Ishikawa (cell line): ENCODE results near the gene SLC19A3.

Experiments used
- CEBPB ChIP-seq: IDR thresholded peaks from 2 replicates; pipeline ENCODE4 v1.6.1; 2012
- CREB1 ChIP-seq: IDR thresholded peaks from 2 replicates; pipeline ENCODE4 v1.6.1; 2012; ENCODE audit warnings: low read depth
- EGR1 ChIP-seq: IDR thresholded peaks from 2 replicates; pipeline ENCODE4 v1.6.1; 2012
- EP300 ChIP-seq: IDR thresholded peaks from 2 replicates; pipeline ENCODE4 v1.6.1; 2012; ENCODE audit warnings: borderline replicate concordance
- FOXM1 ChIP-seq: IDR thresholded peaks from 2 replicates; pipeline ENCODE4 v1.6.1; 2012; ENCODE audit warnings: low read depth, borderline replicate concordance
- NFIC ChIP-seq: IDR thresholded peaks from 2 replicates; pipeline ENCODE4 v1.6.1; 2012
- RAD21 ChIP-seq: IDR thresholded peaks from 2 replicates; pipeline ENCODE4 v1.6.1; 2012; ENCODE audit warnings: low read depth
- REST ChIP-seq: IDR thresholded peaks from 2 replicates; pipeline ENCODE4 v1.6.1; 2012; ENCODE audit warnings: low read depth, mild to moderate bottlenecking
- TAF1 ChIP-seq: IDR thresholded peaks from 2 replicates; pipeline ENCODE4 v1.6.1; 2012; ENCODE audit warnings: low read depth, mild to moderate bottlenecking
- TCF12 ChIP-seq: IDR thresholded peaks from 2 replicates; pipeline ENCODE4 v1.6.1; 2012; ENCODE audit warnings: low read depth
- TEAD4 ChIP-seq: IDR thresholded peaks from 2 replicates; pipeline ENCODE4 v1.6.1; 2012
- YY1 ChIP-seq: IDR thresholded peaks from 2 replicates; pipeline ENCODE4 v1.6.1; 2012; ENCODE audit warnings: low read depth
- ZBTB7A ChIP-seq: IDR thresholded peaks from 2 replicates; pipeline ENCODE4 v1.6.1; 2012; ENCODE audit warnings: low read depth
- TF ChIP-seq, protein P1 (sequence below): IDR thresholded peaks from 2 replicates; pipeline ENCODE4 v1.6.1; 2012
- TF ChIP-seq, protein P2 (sequence below): IDR thresholded peaks from 2 replicates; pipeline ENCODE4 v1.6.1; 2012

The SLC19A3 gene

GRCh38 chr2:227748079-227748478 lies 30.3 kb upstream of the SLC19A3 start:
- TF ChIP-seq EP300: no peak
- no peak for TF ChIP-seq REST
- TF ChIP-seq CREB1: no peak
- peak; percentile 70 for TF ChIP-seq RAD21
- TF ChIP-seq FOXM1: no peak
- no peak for TF ChIP-seq CEBPB
- TF ChIP-seq, protein P1, sequence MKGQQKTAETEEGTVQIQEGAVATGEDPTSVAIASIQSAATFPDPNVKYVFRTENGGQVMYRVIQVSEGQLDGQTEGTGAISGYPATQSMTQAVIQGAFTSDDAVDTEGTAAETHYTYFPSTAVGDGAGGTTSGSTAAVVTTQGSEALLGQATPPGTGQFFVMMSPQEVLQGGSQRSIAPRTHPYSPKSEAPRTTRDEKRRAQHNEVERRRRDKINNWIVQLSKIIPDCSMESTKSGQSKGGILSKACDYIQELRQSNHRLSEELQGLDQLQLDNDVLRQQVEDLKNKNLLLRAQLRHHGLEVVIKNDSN: no peak
- TF ChIP-seq, protein P2, sequence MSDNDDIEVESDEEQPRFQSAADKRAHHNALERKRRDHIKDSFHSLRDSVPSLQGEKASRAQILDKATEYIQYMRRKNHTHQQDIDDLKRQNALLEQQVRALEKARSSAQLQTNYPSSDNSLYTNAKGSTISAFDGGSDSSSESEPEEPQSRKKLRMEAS: no peak
- peak; percentile 47 for TF ChIP-seq TEAD4

DNA sequence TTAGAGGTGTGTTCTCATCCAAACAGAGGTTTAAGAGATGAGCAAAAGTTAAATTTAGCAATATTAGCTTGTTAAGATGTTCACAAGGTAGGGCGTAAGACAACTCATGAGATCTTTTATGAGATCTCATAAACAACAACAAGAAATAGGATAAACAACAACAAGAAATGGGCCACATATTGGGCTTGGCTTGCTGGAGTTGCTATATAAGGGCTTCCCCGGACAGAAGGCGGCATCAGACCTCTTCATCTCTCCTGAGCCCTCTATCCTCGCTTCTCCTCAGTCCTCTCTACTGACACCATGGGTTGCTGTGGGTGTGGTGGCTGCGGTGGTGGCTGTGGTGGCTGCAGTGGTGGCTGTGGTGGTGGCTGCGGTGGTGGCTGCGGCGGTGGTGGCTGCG lies 27.8 kb upstream of the SLC19A3 start, which contains the start of gene SCYGR8:
SCYGR8 (plus strand) TSS at position 301 of the 400 bp plus-strand sequence; CDS start at position 301, 0 bp downstream.
- TF ChIP-seq, protein P1: no peak
- no peak for TF ChIP-seq EP300
- TF ChIP-seq, protein P2: no peak
- no peak for TF ChIP-seq EGR1
- no peak for TF ChIP-seq CEBPB
- TF ChIP-seq REST: no peak
- no peak for TF ChIP-seq NFIC
- TF ChIP-seq ZBTB7A: no peak
- TF ChIP-seq TAF1: no peak
- no peak for TF ChIP-seq TCF12
- TF ChIP-seq CREB1: no peak
- no peak for TF ChIP-seq RAD21
- TF ChIP-seq FOXM1: no peak
- TF ChIP-seq TEAD4: no peak
- no peak for TF ChIP-seq YY1

DNA sequence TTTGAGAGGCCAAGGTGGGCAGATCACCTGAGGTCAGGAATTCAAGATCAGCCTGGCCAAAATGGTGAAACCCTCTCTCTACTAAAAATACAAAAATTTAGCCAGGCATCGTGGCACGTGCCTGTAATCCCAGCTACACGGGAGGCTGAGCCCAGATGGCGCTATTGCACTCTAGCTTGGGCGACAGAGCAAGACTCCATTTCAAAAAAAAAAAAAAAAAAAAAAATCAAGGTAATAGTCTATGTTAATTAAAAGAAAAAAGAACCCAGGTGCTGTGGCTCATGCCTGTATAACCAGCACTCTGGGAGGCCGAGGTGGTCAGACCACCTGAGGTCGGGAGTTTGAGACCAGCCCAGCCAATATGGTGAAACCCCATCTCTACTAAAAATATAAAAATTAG lies 22.9 kb upstream of the SLC19A3 start:
- TF ChIP-seq YY1 (0 out of 2 replicates have a peak, but pooled peaks have one; percentile 18), RAD21 (peak; percentile 59)
- TF ChIP-seq, protein P1: peak; percentile 53
- TF ChIP-seq, protein P2: 0 out of 2 replicates have a peak, but pooled peaks have one; percentile 42

DNA sequence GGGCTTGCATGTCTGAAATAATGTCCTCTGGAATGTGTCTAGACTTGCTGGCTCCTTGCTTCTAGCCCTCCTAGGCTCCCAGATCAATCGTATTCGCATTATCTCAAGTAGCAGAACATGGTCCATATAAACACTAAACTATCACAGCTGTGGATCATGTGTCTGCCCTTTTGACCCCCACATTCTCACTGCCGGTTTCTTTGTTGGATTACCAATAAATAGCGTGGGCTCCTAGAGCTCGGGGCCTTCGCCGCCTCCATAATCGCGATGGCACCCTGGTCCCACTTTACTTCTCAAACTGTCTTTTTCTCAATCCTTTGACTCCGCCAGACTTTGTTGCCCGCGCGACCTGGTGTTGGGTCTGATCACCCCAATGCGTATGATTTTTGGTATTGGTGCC lies 21.5 kb upstream of the SLC19A3 start:
- TF ChIP-seq YY1: no peak
- no peak for TF ChIP-seq TAF1
- TF ChIP-seq REST: no peak
- TF ChIP-seq TEAD4: no peak
- TF ChIP-seq, protein P1: no peak
- no peak for TF ChIP-seq CEBPB
